ENCODE measurements around the gene RNPC3. TPM values are rescaled to one million over a fixed set of nuclear protein-coding genes. Genes with fewer than 3 reads are reported as not detected.
"Not testable (repeated sequence)": the region's sequence is repeated elsewhere in the genome, so short reads cannot be mapped to it uniquely, and the experiment has no call there.

RNPC3 gene
- total RNA-seq, 1 experiment from 2014 or later: 5.6 TPM

DNA sequence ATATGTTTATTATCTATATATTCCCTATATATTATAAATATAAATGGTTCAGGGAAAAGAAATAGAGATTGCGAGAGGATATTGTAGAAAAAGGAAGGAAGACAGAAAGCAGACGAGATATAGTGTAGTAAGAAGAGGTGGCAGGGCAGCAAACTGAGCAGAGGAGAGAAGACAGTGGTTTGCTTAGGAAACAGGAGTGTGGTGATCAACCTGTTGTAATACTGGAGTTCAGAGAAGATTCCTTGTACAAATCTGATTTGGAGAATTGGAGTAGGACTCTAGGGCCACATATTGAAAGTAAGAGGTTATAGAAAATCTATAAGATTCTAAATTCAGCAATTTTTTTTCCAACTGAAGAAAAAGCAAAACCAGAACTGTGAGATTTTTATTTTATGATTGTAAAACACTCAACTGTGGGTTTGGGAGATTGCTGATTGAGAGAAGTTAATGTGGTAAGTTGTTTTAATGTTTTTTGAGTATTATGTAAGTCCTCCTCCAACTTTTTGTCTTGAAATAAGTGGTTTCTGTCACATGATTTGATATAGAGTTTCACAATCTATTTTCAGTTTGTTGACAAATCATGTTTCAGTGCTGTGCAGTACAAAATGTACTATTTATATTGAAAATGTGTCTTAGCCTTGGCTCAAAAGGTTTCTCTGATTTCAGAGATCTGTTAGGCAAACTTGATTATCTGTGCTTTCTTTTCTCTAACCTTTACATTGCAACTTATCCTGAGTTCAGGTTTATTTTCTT lies 36.3 kb downstream of the RNPC3 start:
- intact Hi-C loops (cut with micrococcal nuclease): no loop called here
- H4K20me1 ChIP-seq (ENCODE audit: low read length): no peaks in the 10 kb centered on the region
- ATAC-seq: no peak
- H3K9me2 ChIP-seq (replicated peaks; ENCODE audit: low read length): no peaks in the 10 kb centered on the region
- TF ChIP-seq EZH2phosphoT487 (IDR thresholded peaks at IDR 0.05; ENCODE audit: borderline replicate concordance, low read length) (no peak), EZH2 (IDR thresholded peaks at IDR 0.05; ENCODE audit: low read length, unreplicated experiment) (no peak)
- TF ChIP-seq, protein P1, sequence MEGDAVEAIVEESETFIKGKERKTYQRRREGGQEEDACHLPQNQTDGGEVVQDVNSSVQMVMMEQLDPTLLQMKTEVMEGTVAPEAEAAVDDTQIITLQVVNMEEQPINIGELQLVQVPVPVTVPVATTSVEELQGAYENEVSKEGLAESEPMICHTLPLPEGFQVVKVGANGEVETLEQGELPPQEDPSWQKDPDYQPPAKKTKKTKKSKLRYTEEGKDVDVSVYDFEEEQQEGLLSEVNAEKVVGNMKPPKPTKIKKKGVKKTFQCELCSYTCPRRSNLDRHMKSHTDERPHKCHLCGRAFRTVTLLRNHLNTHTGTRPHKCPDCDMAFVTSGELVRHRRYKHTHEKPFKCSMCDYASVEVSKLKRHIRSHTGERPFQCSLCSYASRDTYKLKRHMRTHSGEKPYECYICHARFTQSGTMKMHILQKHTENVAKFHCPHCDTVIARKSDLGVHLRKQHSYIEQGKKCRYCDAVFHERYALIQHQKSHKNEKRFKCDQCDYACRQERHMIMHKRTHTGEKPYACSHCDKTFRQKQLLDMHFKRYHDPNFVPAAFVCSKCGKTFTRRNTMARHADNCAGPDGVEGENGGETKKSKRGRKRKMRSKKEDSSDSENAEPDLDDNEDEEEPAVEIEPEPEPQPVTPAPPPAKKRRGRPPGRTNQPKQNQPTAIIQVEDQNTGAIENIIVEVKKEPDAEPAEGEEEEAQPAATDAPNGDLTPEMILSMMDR (conservative IDR thresholded peaks at IDR 0.05; ENCODE audit: low read depth, low read length): no peak
- H2AFZ ChIP-seq (ENCODE audit: low read length): no peak overlapping the region
- DNase-seq: no peak
- no peaks in the 10 kb centered on the region for H3K9me3 ChIP-seq (ENCODE audit: low read length)
- ChIA-PET POLR2A (ENCODE audit: unreplicated experiment) (no interaction called here), CTCF (no interaction called here)
- no peaks in the 10 kb centered on the region for H3F3A ChIP-seq (ENCODE audit: low read length, unreplicated experiment)
- no peak overlapping the region for H3K9ac ChIP-seq (ENCODE audit: low read length)
- no peak overlapping the region for H3K4me3 ChIP-seq (ENCODE audit: low read length)
- H3K36me3 ChIP-seq (ENCODE audit: low read depth, low read length): no peaks in the 10 kb centered on the region
- no peaks in the 10 kb centered on the region for H3K4me1 ChIP-seq (ENCODE audit: insufficient read depth, low read length)
- H3K27me3 ChIP-seq (ENCODE audit: low read length): no peaks in the 10 kb centered on the region
- no peaks in the 10 kb centered on the region for H3K79me2 ChIP-seq (ENCODE audit: low read length)
- BruUV-seq (replicated peaks): no TSS peak
- H3K4me2 ChIP-seq (ENCODE audit: low read length): no peak overlapping the region
- no peak overlapping the region for H3K27ac ChIP-seq (ENCODE audit: low read length)

DNA sequence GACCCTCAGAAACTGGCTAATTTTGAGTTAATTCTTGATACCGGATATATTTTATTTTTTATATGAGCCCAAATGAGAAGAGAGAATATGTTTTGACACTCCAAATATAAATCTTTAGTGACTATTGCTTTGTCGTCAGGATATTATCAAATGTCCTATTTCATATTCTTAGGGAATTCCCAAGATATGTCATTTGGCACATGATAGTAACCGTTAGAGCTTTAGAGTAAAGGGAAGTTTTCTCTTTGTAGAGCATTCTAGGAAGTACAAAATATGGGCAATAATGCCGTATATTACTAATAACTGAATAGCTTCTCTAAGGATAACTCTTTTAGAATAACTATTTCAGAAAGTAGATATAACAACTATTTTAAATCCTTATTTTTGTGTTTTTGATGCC lies 37.6 kb downstream of the RNPC3 start:
- Histone ChIP-seq H3K27me3 (ENCODE audit: low read length) (no peaks in the 10 kb centered on the region), H3K9ac (ENCODE audit: low read length) (no peak overlapping the region), H3K36me3 (ENCODE audit: low read depth, low read length) (no peaks in the 10 kb centered on the region), H3K27ac (ENCODE audit: low read length) (no peak overlapping the region), H3K4me1 (ENCODE audit: insufficient read depth, low read length) (no peaks in the 10 kb centered on the region), H3K4me2 (ENCODE audit: low read length) (no peak overlapping the region), H3K79me2 (ENCODE audit: low read length) (no peaks in the 10 kb centered on the region), H3K9me2 (replicated peaks; ENCODE audit: low read length) (no peaks in the 10 kb centered on the region), H2AFZ (ENCODE audit: low read length) (no peak overlapping the region), H3F3A (ENCODE audit: low read length, unreplicated experiment) (no peaks in the 10 kb centered on the region), H3K9me3 (ENCODE audit: low read length) (no peaks in the 10 kb centered on the region), H3K4me3 (ENCODE audit: low read length) (no peak overlapping the region), H4K20me1 (ENCODE audit: low read length) (no peaks in the 10 kb centered on the region)
- ChIA-PET POLR2A (ENCODE audit: unreplicated experiment) (no interaction called here), CTCF (no interaction called here)
- no peak for ATAC-seq
- DNase-seq: no peak
- BruUV-seq (replicated peaks): no TSS peak
- TF ChIP-seq, protein P1 (conservative IDR thresholded peaks at IDR 0.05; ENCODE audit: low read depth, low read length): no peak
- TF ChIP-seq EZH2phosphoT487 (IDR thresholded peaks at IDR 0.05; ENCODE audit: borderline replicate concordance, low read length) (no peak), EZH2 (IDR thresholded peaks at IDR 0.05; ENCODE audit: low read length, unreplicated experiment) (no peak)
- intact Hi-C loops (cut with micrococcal nuclease): no loop called here

DNA sequence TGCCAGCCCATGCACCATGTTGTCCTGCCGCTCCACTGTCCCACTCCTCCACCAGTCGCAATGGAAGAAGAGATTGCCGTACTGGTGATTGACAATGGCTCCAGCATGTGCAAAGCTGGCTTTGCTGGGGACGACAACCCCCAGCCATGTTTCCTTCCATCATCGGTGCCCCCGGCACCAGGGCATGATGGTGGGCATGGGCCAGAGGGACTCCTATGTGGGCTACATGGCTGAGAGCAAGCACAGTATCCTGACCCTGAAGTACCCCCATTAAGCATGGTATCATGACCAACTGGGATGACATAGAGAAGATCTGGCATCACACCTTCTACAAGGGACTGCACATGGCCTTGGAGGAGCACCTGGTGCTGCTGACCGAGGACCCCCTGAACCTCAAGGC lies 44.0 kb downstream of the RNPC3 start:
- Histone ChIP-seq H3F3A (ENCODE audit: low read length, unreplicated experiment) (no peaks in the 10 kb centered on the region), H3K4me2 (ENCODE audit: low read length) (no peak overlapping the region), H3K4me3 (ENCODE audit: low read length) (no peak overlapping the region), H3K36me3 (ENCODE audit: low read depth, low read length) (no peaks in the 10 kb centered on the region), H3K27me3 (ENCODE audit: low read length) (0 out of 2 replicates have a peak, but pooled peaks cover 5% of the 10 kb centered on the region), H3K9me2 (replicated peaks; ENCODE audit: low read length) (no peaks in the 10 kb centered on the region), H3K9me3 (ENCODE audit: low read length) (no peaks in the 10 kb centered on the region), H4K20me1 (ENCODE audit: low read length) (no peaks in the 10 kb centered on the region), H3K4me1 (ENCODE audit: insufficient read depth, low read length) (no peaks in the 10 kb centered on the region), H3K27ac (ENCODE audit: low read length) (no peak overlapping the region), H2AFZ (ENCODE audit: low read length) (no peak overlapping the region), H3K79me2 (ENCODE audit: low read length) (no peaks in the 10 kb centered on the region), H3K9ac (ENCODE audit: low read length) (no peak overlapping the region)
- DNase-seq (no peak), ATAC-seq (no peak)
- ChIA-PET POLR2A (ENCODE audit: unreplicated experiment) (no interaction called here), CTCF (no interaction called here)
- BruUV-seq (replicated peaks): no TSS peak
- no peak for TF ChIP-seq EZH2phosphoT487 (IDR thresholded peaks at IDR 0.05; ENCODE audit: borderline replicate concordance, low read length)
- TF ChIP-seq, protein P1 (conservative IDR thresholded peaks at IDR 0.05; ENCODE audit: low read depth, low read length): no peak
- TF ChIP-seq EZH2 (IDR thresholded peaks at IDR 0.05; ENCODE audit: low read length, unreplicated experiment): no peak
- intact Hi-C loops (cut with micrococcal nuclease): no loop called here

DNA sequence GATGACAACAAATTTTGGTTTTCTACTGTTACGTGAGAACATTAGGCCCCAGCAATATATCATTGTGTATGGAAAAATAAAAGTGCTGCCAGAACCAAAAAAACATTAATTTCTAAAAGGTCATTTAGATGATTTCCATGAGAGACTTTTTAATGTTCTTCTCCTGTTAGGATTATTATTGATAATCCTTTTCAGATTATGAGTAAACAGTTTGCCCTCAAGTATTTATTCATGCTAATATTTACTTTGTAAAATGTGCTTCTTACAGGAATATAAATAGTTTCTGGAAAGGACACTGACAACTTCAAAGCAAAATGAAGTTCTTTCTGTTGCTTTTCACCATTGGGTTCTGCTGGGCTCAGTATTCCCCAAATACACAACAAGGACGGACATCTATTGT lies 45.8 kb downstream of the RNPC3 start, which contains the start of gene AMY2B:
Gene AMY2B, plus strand, starts transcription at position 301 of the 400 bp plus-strand sequence. Its CDS starts 14 bp downstream, at position 315.
- BruUV-seq (replicated peaks); CTCF ChIA-PET; H3K9ac ChIP-seq (ENCODE audit: low read length); DNase-seq; H3K27ac ChIP-seq (ENCODE audit: low read length); H3K4me2 ChIP-seq (ENCODE audit: low read length); ATAC-seq; H4K20me1 ChIP-seq (ENCODE audit: low read length); intact Hi-C loops (cut with micrococcal nuclease); POLR2A ChIA-PET (ENCODE audit: unreplicated experiment); H3K9me3 ChIP-seq (ENCODE audit: low read length); H3K36me3 ChIP-seq (ENCODE audit: low read depth, low read length); H3F3A ChIP-seq (ENCODE audit: low read length, unreplicated experiment); H3K4me3 ChIP-seq (ENCODE audit: low read length); H3K9me2 ChIP-seq (replicated peaks; ENCODE audit: low read length); H2AFZ ChIP-seq (ENCODE audit: low read length); H3K4me1 ChIP-seq (ENCODE audit: insufficient read depth, low read length); H3K27me3 ChIP-seq (ENCODE audit: low read length); H3K79me2 ChIP-seq (ENCODE audit: low read length): not testable (repeated sequence)

Measured in PC-3 (cell line).